ENCODE results near the gene RPS18. TPM values are rescaled to one million over a fixed set of nuclear protein-coding genes. Genes with fewer than 3 reads are reported as not detected.

RPS18 gene
- total and polyA plus RNA-seq, 2 donors (not counting 1 experiment from before 2014, with no cell fraction given) = 4,034 to 4,995 TPM

DNA sequence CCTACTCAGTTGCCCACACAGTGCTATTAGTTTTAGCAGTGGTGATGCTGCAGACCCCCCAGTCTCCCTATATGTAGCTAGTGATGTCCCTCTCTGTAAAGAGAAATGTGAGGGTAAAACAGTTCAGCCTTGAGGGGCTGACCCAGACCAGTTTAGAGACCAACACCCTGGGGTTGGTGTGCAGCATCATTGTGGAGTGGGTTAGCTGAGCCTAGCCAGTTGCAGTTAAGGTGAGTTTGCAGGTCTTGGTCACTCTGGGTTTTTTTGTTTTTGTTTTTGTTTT lies 4.6 kb downstream of the RPS18 start:
- Histone ChIP-seq H3K36me3 (ENCODE audit: control insufficient read depth, insufficient read depth, low read length) (peaks cover 34% of the 10 kb centered on the region), H3K9me3 (ENCODE audit: control insufficient read depth, insufficient read depth, low read depth, low read length) (no peaks in the 10 kb centered on the region), H3K9ac (ENCODE audit: insufficient read depth, low read length) (peak overlapping the region; percentile 52), H3K79me2 (ENCODE audit: control insufficient read depth, insufficient read depth, low read length) (peaks cover 41% of the 10 kb centered on the region), H4K20me1 (ENCODE audit: control insufficient read depth, extremely low read depth, insufficient read depth, low read length) (no peaks in the 10 kb centered on the region), H3K4me2 (ENCODE audit: extremely low read depth, insufficient read depth, low read length) (peak overlapping the region; percentile 55), H3K27me3 (ENCODE audit: control insufficient read depth, insufficient read depth, low read length) (no peaks in the 10 kb centered on the region), H2AFZ (ENCODE audit: low read length) (no peak overlapping the region), H3K4me1 (ENCODE audit: control insufficient read depth, extremely low read depth, insufficient read depth, low read length) (peaks cover 19% of the 10 kb centered on the region), H3K27ac (ENCODE audit: insufficient read depth, low read length) (peak overlapping the region; percentile 67), H3K4me3 (replicated peaks in 1 of 4; ENCODE audit: control extremely low read depth in 1 of 4, insufficient read depth in 1 of 4, low read depth in 3 of 4, low read length in 4 of 4) (peak overlapping the region; percentile 18 to 59 (median 46))
- TF ChIP-seq, protein P1, sequence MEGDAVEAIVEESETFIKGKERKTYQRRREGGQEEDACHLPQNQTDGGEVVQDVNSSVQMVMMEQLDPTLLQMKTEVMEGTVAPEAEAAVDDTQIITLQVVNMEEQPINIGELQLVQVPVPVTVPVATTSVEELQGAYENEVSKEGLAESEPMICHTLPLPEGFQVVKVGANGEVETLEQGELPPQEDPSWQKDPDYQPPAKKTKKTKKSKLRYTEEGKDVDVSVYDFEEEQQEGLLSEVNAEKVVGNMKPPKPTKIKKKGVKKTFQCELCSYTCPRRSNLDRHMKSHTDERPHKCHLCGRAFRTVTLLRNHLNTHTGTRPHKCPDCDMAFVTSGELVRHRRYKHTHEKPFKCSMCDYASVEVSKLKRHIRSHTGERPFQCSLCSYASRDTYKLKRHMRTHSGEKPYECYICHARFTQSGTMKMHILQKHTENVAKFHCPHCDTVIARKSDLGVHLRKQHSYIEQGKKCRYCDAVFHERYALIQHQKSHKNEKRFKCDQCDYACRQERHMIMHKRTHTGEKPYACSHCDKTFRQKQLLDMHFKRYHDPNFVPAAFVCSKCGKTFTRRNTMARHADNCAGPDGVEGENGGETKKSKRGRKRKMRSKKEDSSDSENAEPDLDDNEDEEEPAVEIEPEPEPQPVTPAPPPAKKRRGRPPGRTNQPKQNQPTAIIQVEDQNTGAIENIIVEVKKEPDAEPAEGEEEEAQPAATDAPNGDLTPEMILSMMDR (conservative IDR thresholded peaks at IDR 0.05 in 1 of 2, IDR thresholded peaks at IDR 0.05 in 1 of 2; ENCODE audit: low read depth in 1 of 2, low read length in 2 of 2) = no peak
- no peak for TF ChIP-seq EZH2 (IDR thresholded peaks at IDR 0.05; ENCODE audit: low read length, missing control alignments)
- DNase-seq (ENCODE audit: low read depth in 2 of 2) = peak in 1 of 2 donors; percentile 4

DNA sequence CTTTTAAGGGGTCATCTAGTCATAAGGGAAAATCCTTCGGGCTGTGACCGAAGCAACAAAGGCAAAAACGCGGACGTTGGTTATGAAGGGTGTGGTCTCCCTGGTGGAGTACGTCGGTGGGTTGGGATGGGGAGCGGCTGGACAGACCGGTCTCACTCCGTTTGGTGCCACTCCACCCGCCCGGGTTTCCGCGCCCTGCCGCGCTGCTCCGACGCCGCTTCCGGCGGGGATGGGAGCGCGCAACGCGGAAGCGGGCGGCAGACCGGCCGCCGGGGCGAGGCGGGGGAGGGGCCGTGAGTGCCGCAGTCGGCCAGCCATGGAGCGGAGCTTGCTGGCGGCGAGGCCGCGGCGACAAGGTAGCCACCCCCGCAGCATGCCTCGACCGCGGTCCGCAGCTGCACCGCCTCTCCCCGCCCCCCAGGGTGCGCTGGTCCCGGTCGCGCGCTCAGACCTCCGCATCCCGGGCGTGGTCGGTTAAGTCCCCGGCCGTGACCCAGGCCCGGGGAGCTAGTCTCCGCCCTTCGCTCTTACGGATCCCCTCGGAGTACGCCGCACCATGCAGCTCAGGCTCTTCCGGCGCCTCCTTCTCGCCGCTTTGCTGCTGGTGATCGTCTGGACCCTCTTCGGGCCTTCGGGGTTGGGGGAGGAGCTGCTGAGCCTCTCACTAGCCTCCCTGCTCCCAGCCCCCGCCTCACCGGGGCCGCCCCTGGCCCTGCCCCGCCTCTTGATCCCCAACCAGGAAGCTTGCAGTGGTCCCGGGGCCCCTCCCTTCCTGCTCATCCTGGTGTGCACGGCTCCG lies 5.2 kb downstream of the RPS18 start, which contains the start of gene B3GALT4:
Gene B3GALT4 (plus strand): TSS at position 260 of the 799 bp plus-strand sequence. CDS start 297 bp downstream, at position 557.
- TF ChIP-seq, protein P1 (conservative IDR thresholded peaks at IDR 0.05 in 1 of 2, IDR thresholded peaks at IDR 0.05 in 1 of 2; ENCODE audit: low read depth in 1 of 2, low read length in 2 of 2) = peak; percentile 33 to 37
- TF ChIP-seq EZH2 (IDR thresholded peaks at IDR 0.05; ENCODE audit: low read length, missing control alignments) = no peak
- Histone ChIP-seq H3K36me3 (ENCODE audit: control insufficient read depth, insufficient read depth, low read length) (peaks cover 35% of the 10 kb centered on the region), H3K4me2 (ENCODE audit: extremely low read depth, insufficient read depth, low read length) (peak within 1 kb of the TSS; percentile 70), H3K27ac (ENCODE audit: insufficient read depth, low read length) (peak within 1 kb of the TSS; percentile 67), H3K79me2 (ENCODE audit: control insufficient read depth, insufficient read depth, low read length) (peaks cover 39% of the 10 kb centered on the region), H3K9ac (ENCODE audit: insufficient read depth, low read length) (peak within 1 kb of the TSS; percentile 52), H3K9me3 (ENCODE audit: control insufficient read depth, insufficient read depth, low read depth, low read length) (no peaks in the 10 kb centered on the region), H3K4me3 (replicated peaks in 1 of 4; ENCODE audit: control extremely low read depth in 1 of 4, insufficient read depth in 1 of 4, low read depth in 3 of 4, low read length in 4 of 4) (peak within 1 kb of the TSS; percentile 18 to 59 (median 46)), H4K20me1 (ENCODE audit: control insufficient read depth, extremely low read depth, insufficient read depth, low read length) (no peaks in the 10 kb centered on the region), H2AFZ (ENCODE audit: low read length) (no peak within 1 kb of the TSS), H3K27me3 (ENCODE audit: control insufficient read depth, insufficient read depth, low read length) (no peaks in the 10 kb centered on the region), H3K4me1 (ENCODE audit: control insufficient read depth, extremely low read depth, insufficient read depth, low read length) (peaks cover 19% of the 10 kb centered on the region)
- peak; percentile 69 to 75 for DNase-seq (ENCODE audit: low read depth in 2 of 2)

DNA sequence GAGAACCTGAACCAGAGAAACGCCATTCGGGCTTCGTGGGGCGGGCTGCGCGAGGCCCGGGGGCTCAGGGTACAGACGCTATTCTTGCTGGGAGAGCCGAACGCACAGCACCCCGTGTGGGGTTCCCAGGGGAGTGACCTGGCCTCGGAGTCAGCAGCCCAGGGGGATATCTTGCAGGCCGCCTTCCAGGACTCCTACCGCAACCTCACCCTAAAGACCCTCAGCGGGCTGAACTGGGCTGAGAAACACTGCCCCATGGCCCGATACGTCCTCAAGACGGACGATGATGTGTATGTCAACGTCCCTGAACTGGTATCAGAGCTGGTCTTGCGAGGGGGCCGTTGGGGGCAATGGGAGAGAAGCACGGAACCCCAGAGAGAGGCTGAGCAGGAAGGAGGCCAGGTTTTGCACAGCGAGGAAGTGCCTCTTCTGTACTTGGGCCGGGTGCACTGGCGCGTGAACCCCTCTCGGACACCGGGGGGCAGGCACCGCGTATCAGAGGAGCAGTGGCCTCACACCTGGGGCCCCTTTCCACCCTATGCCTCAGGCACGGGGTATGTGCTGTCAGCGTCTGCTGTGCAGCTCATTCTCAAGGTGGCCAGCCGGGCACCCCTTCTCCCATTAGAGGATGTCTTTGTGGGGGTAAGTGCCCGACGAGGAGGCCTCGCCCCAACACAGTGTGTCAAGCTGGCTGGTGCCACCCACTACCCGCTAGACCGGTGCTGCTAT lies 6.0 kb downstream of the RPS18 start:
- peak overlapping the region in 3 of 4 experiments; percentile 21 to 59 (median 29) for H3K4me3 ChIP-seq (replicated peaks in 1 of 4; ENCODE audit: control extremely low read depth in 1 of 4, insufficient read depth in 1 of 4, low read depth in 3 of 4, low read length in 4 of 4)

More for the DNA sequence above, 6.0 kb downstream of the RPS18 start:
- peaks cover 37% of the 10 kb centered on the region for H3K36me3 ChIP-seq (ENCODE audit: control insufficient read depth, insufficient read depth, low read length)
- peak overlapping the region; percentile 8 for H3K9ac ChIP-seq (ENCODE audit: insufficient read depth, low read length)
- H3K9me3 ChIP-seq (ENCODE audit: control insufficient read depth, insufficient read depth, low read depth, low read length) = no peaks in the 10 kb centered on the region
- no peaks in the 10 kb centered on the region for H3K27me3 ChIP-seq (ENCODE audit: control insufficient read depth, insufficient read depth, low read length)
- no peaks in the 10 kb centered on the region for H4K20me1 ChIP-seq (ENCODE audit: control insufficient read depth, extremely low read depth, insufficient read depth, low read length)
- peak overlapping the region; percentile 59 for H3K4me2 ChIP-seq (ENCODE audit: extremely low read depth, insufficient read depth, low read length)
- peaks cover 19% of the 10 kb centered on the region for H3K4me1 ChIP-seq (ENCODE audit: control insufficient read depth, extremely low read depth, insufficient read depth, low read length)
- peak overlapping the region; percentile 67 for H3K27ac ChIP-seq (ENCODE audit: insufficient read depth, low read length)
- TF ChIP-seq, protein P1 (conservative IDR thresholded peaks at IDR 0.05 in 1 of 2, IDR thresholded peaks at IDR 0.05 in 1 of 2; ENCODE audit: low read depth in 1 of 2, low read length in 2 of 2) = no peak
- no peak for TF ChIP-seq EZH2 (IDR thresholded peaks at IDR 0.05; ENCODE audit: low read length, missing control alignments)
- H3K79me2 ChIP-seq (ENCODE audit: control insufficient read depth, insufficient read depth, low read length) = peaks cover 31% of the 10 kb centered on the region
- H2AFZ ChIP-seq (ENCODE audit: low read length) = no peak overlapping the region
- DNase-seq (ENCODE audit: low read depth in 2 of 2) = peak; percentile 7 to 11

Measured in fibroblast of lung (primary cell).